ENCODE results near the gene SH2B3.

SH2B3 gene

GRCh38 chr12:111428081-111428727 is 22.5 kb downstream of the SH2B3 start:
- Histone ChIP-seq H3K4me3 (ENCODE audit: low read length) (no peak overlapping the region), H3K4me1 (ENCODE audit: control insufficient read depth, insufficient read depth, low read length) (no peaks in the 10 kb centered on the region), H3K9ac (ENCODE audit: low read length) (no peak overlapping the region), H3K27me3 (ENCODE audit: control insufficient read depth, insufficient read depth, low read length) (no peaks in the 10 kb centered on the region), H3K36me3 (ENCODE audit: control insufficient read depth, insufficient read depth, low read length) (no peaks in the 10 kb centered on the region), H3K27ac (ENCODE audit: low read depth, low read length) (no peak overlapping the region)

DNA sequence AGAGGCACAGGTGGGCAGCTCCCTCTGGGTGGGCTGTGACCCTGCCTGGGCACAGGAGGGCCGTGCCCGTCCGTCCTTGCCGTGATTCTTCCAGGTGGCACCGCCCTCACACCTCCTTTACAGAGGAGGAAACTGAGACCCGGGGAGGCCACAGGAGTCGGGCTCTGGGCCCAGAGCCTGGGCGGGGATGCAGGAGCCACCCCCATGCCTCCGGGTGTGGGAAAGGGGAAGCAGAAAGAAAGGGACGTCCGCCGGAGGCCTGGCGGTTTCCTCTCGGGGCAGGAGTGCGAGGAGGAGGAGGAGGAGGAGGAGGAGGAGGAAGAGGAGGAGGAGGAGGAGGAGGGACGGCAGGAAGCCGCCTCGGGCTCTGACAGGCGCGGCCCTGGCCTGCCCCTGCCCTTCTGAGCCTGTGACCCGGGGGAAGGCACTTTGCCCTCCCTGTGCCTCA is 23.0 kb downstream of the SH2B3 start:
- Histone ChIP-seq H3K9ac (ENCODE audit: low read length) (no peak overlapping the region), H3K36me3 (ENCODE audit: control insufficient read depth, insufficient read depth, low read length) (no peaks in the 10 kb centered on the region), H3K4me3 (ENCODE audit: low read length) (no peak overlapping the region), H3K27ac (ENCODE audit: low read depth, low read length) (no peak overlapping the region), H3K27me3 (ENCODE audit: control insufficient read depth, insufficient read depth, low read length) (no peaks in the 10 kb centered on the region), H3K4me1 (ENCODE audit: control insufficient read depth, insufficient read depth, low read length) (no peaks in the 10 kb centered on the region)

GRCh38 chr12:111429828-111430432 is 24.2 kb downstream of the SH2B3 start:
- H3K36me3 ChIP-seq (ENCODE audit: control insufficient read depth, insufficient read depth, low read length): no peaks in the 10 kb centered on the region
- no peak overlapping the region for H3K27ac ChIP-seq (ENCODE audit: low read depth, low read length)
- H3K27me3 ChIP-seq (ENCODE audit: control insufficient read depth, insufficient read depth, low read length): no peaks in the 10 kb centered on the region
- H3K4me1 ChIP-seq (ENCODE audit: control insufficient read depth, insufficient read depth, low read length): peaks cover 6% of the 10 kb centered on the region
- no peak overlapping the region for H3K9ac ChIP-seq (ENCODE audit: low read length)
- H3K4me3 ChIP-seq (ENCODE audit: low read length): no peak overlapping the region

DNA sequence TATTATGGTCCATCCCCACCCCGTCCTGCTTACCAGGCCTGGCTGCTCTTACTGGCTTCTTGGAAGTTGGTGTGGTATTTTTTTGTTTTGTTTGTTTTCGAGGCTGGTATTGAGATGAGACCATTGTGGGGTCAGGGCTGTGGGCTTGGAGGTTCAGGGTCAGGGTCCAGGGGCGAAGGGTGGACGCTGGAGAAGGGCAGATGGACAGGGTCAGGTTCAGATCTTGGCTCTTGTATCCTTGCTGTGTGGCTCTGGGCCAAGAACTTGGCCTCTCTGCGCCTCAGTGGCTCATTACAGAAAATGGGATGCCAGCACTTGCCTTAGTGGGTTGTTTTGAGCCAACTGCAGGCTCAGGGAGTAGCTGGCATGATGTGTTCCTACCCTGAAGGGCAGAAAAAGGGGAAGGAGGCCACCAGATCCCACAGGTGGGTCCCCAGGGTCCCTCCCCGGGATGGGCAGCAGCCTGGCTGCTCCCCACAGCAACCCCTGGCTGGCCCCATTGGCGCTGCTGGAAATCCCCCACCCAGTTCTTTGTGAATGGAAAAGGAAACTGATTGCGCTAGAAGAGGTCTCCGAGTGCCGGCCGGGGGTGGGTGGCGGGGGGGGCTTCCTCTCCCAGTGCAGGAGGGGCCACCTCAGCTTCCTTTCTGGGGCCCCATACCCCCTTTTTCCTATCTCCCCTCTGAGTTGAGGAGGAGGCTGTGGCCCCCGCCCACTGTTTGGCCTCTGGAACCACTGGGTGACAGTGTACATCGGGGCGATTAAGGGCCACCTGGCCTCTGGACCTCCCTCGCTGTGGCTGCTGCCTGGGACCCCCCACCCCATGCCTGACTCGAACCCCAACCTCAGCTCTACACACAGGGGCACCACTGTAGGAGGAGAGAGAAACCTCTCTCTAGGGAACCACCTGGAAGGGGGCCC is 25.0 kb downstream of the SH2B3 start:
- Histone ChIP-seq H3K27ac (ENCODE audit: low read depth, low read length) (no peak overlapping the region), H3K36me3 (ENCODE audit: control insufficient read depth, insufficient read depth, low read length) (no peaks in the 10 kb centered on the region), H3K4me1 (ENCODE audit: control insufficient read depth, insufficient read depth, low read length) (peaks cover 9% of the 10 kb centered on the region), H3K9ac (ENCODE audit: low read length) (no peak overlapping the region), H3K27me3 (ENCODE audit: control insufficient read depth, insufficient read depth, low read length) (no peaks in the 10 kb centered on the region), H3K4me3 (ENCODE audit: low read length) (no peak overlapping the region)

- Histone ChIP-seq H3K27ac (ENCODE audit: low read depth, low read length) (no peak overlapping the region), H3K4me1 (ENCODE audit: control insufficient read depth, insufficient read depth, low read length) (peaks cover 9% of the 10 kb centered on the region), H3K36me3 (ENCODE audit: control insufficient read depth, insufficient read depth, low read length) (no peaks in the 10 kb centered on the region), H3K27me3 (ENCODE audit: control insufficient read depth, insufficient read depth, low read length) (no peaks in the 10 kb centered on the region), H3K4me3 (ENCODE audit: low read length) (no peak overlapping the region), H3K9ac (ENCODE audit: low read length) (no peak overlapping the region)
Observed at GRCh38 chr12:111431772-111432171, 26.0 kb downstream of the SH2B3 start.

GRCh38 chr12:111434049-111434448 is 28.3 kb downstream of the SH2B3 start:
- peak overlapping the region; percentile 43 for H3K4me3 ChIP-seq (ENCODE audit: low read length)
- no peaks in the 10 kb centered on the region for H3K27me3 ChIP-seq (ENCODE audit: control insufficient read depth, insufficient read depth, low read length)
- H3K27ac ChIP-seq (ENCODE audit: low read depth, low read length): peak overlapping the region; percentile 4
- H3K4me1 ChIP-seq (ENCODE audit: control insufficient read depth, insufficient read depth, low read length): peaks cover 9% of the 10 kb centered on the region
- no peak overlapping the region for H3K9ac ChIP-seq (ENCODE audit: low read length)
- no peaks in the 10 kb centered on the region for H3K36me3 ChIP-seq (ENCODE audit: control insufficient read depth, insufficient read depth, low read length)

DNA sequence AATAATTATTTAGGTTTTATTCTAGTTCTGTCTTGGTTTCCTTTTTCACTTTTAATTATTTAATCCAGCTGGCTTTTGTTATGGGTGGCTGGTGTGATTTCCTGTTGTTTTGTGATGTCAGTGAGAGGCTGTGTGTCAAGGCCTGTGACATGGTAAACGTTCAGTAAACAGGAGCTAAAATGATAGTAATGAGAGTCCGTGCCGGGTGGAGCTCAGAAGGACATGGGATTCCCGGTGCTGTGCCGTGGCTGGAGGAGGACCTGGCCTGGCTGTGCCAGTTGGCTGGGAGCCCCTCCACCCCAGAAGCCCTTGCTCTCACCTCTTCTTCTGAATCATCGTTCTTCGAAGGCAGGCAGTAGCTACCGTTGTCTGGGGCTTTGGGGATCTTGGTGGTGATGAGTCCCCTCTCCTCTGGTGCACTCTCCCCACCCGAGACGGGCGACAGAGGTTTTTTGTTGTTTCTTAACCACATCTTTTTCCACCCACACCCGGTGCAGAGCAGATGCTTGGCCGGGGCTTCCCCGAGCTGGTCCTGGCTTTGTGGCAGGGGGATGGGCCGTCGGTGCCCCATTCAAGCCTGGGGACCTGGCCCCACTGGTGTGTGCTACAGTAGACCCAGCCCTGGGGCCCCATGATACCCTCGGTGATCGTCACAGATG is 29.1 kb downstream of the SH2B3 start:
- Histone ChIP-seq H3K36me3 (ENCODE audit: control insufficient read depth, insufficient read depth, low read length) (no peaks in the 10 kb centered on the region), H3K4me3 (ENCODE audit: low read length) (peak overlapping the region; percentile 43), H3K4me1 (ENCODE audit: control insufficient read depth, insufficient read depth, low read length) (peaks cover 9% of the 10 kb centered on the region), H3K9ac (ENCODE audit: low read length) (no peak overlapping the region), H3K27me3 (ENCODE audit: control insufficient read depth, insufficient read depth, low read length) (no peaks in the 10 kb centered on the region), H3K27ac (ENCODE audit: low read depth, low read length) (peak overlapping the region; percentile 4)

DNA sequence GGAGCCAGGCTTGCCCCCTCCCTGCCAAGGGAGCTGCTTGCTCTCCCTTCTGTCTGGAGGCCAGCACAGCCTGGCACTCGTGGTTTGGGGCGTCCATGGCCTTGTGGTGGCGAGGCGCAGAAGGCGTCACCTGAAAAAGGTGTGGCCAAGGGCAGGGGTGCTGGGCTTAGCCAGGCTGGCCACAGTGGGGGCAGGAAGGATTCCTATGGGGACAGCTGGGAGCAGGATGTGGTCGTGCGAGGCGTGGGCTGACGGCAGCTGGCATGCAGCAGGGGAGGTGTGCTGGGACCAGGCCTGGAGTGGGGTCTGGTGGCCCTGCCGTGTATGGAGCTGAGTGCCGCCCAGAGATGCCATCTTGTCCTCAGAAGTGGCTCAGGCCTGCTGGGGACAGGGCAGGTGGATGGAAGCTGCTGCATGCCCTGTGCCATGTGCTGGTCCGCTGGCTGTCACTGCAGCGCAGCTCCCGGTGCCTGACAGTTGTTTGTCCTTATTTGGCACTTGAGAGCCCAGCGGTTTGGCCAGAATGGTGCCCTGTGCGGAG is 30.0 kb downstream of the SH2B3 start:
- H3K36me3 ChIP-seq (ENCODE audit: control insufficient read depth, insufficient read depth, low read length): no peaks in the 10 kb centered on the region
- peaks cover 9% of the 10 kb centered on the region for H3K4me1 ChIP-seq (ENCODE audit: control insufficient read depth, insufficient read depth, low read length)
- H3K27ac ChIP-seq (ENCODE audit: low read depth, low read length): no peak overlapping the region
- H3K4me3 ChIP-seq (ENCODE audit: low read length): no peak overlapping the region
- no peaks in the 10 kb centered on the region for H3K27me3 ChIP-seq (ENCODE audit: control insufficient read depth, insufficient read depth, low read length)
- no peak overlapping the region for H3K9ac ChIP-seq (ENCODE audit: low read length)

GRCh38 chr12:111436266-111436665 is 30.5 kb downstream of the SH2B3 start:
- Histone ChIP-seq H3K4me1 (ENCODE audit: control insufficient read depth, insufficient read depth, low read length) (peaks cover 9% of the 10 kb centered on the region), H3K27ac (ENCODE audit: low read depth, low read length) (no peak overlapping the region), H3K4me3 (ENCODE audit: low read length) (no peak overlapping the region), H3K9ac (ENCODE audit: low read length) (no peak overlapping the region), H3K36me3 (ENCODE audit: control insufficient read depth, insufficient read depth, low read length) (no peaks in the 10 kb centered on the region), H3K27me3 (ENCODE audit: control insufficient read depth, insufficient read depth, low read length) (no peaks in the 10 kb centered on the region)

GRCh38 chr12:111436811-111437210 is 31.1 kb downstream of the SH2B3 start:
- H3K36me3 ChIP-seq (ENCODE audit: control insufficient read depth, insufficient read depth, low read length): no peaks in the 10 kb centered on the region
- H3K27me3 ChIP-seq (ENCODE audit: control insufficient read depth, insufficient read depth, low read length): no peaks in the 10 kb centered on the region
- peaks cover 9% of the 10 kb centered on the region for H3K4me1 ChIP-seq (ENCODE audit: control insufficient read depth, insufficient read depth, low read length)
- no peak overlapping the region for H3K9ac ChIP-seq (ENCODE audit: low read length)
- no peak overlapping the region for H3K27ac ChIP-seq (ENCODE audit: low read depth, low read length)
- no peak overlapping the region for H3K4me3 ChIP-seq (ENCODE audit: low read length)

- Histone ChIP-seq H3K9ac (ENCODE audit: low read length) (peak overlapping the region; percentile 27), H3K36me3 (ENCODE audit: control insufficient read depth, insufficient read depth, low read length) (no peaks in the 10 kb centered on the region), H3K27ac (ENCODE audit: low read depth, low read length) (no peak overlapping the region), H3K4me1 (ENCODE audit: control insufficient read depth, insufficient read depth, low read length) (peaks cover 9% of the 10 kb centered on the region), H3K4me3 (ENCODE audit: low read length) (no peak overlapping the region), H3K27me3 (ENCODE audit: control insufficient read depth, insufficient read depth, low read length) (no peaks in the 10 kb centered on the region)
Observed at GRCh38 chr12:111437816-111438454, 32.2 kb downstream of the SH2B3 start.

Data from rectal smooth muscle tissue (tissue), 1 donor.